ENCODE results near the gene NTRK3.

GRCh38 chr15:88115486-88116152, 140.9 kb downstream of the NTRK3 start:
- TF ChIP-seq REST (IDR thresholded peaks at IDR 0.05; ENCODE audit: insufficient read depth in 1 of 2, low read depth in 2 of 2, low read length in 2 of 2) (no peak), POLR2AphosphoS5 (IDR thresholded peaks at IDR 0.05; ENCODE audit: low read depth, low read length) (no peak), TAF1 (IDR thresholded peaks at IDR 0.05; ENCODE audit: borderline replicate concordance, insufficient read depth, low read length) (no peak), SIN3A (IDR thresholded peaks at IDR 0.05; ENCODE audit: borderline replicate concordance, insufficient read depth, low read length) (no peak)

Measured in PFSK-1 (cell line).